AG20443 (cell line): ENCODE results near the gene FMO2.
A peak's percentile ranks its signal among the peaks of the same experiment; 100 is the strongest.

Experiments
- DNase-seq: peaks from one replicate; pipeline ENCODE4 v3.0.0; 2012; ENCODE audit warnings: low spot score, mixed read lengths

Gene FMO2, protein sequence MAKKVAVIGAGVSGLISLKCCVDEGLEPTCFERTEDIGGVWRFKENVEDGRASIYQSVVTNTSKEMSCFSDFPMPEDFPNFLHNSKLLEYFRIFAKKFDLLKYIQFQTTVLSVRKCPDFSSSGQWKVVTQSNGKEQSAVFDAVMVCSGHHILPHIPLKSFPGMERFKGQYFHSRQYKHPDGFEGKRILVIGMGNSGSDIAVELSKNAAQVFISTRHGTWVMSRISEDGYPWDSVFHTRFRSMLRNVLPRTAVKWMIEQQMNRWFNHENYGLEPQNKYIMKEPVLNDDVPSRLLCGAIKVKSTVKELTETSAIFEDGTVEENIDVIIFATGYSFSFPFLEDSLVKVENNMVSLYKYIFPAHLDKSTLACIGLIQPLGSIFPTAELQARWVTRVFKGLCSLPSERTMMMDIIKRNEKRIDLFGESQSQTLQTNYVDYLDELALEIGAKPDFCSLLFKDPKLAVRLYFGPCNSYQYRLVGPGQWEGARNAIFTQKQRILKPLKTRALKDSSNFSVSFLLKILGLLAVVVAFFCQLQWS

DNA sequence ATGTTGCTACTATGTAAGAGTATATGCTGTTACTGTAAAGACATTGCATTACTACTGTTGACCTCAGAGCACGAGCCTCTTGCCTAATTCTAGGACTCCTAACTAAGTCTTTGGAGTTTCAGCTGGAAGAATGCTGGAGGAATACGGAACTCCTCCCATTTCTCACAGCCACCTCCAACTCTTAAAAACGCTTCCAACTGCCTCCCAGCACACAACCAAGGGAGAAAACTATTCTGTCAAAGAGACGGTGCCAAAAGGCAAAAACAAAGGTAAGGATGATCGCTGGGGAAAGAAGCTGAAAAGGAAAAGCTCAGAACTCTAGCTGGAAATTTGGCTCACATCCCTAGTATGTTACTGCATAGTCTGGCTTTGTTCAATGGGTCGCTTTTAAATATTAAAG lies at the start of gene FMO2:
Gene FMO2, plus strand, starts transcription at position 210 of the 400 bp plus-strand sequence. CDS start 414 bp downstream, outside the sequence.
- DNase-seq = no peak

DNA sequence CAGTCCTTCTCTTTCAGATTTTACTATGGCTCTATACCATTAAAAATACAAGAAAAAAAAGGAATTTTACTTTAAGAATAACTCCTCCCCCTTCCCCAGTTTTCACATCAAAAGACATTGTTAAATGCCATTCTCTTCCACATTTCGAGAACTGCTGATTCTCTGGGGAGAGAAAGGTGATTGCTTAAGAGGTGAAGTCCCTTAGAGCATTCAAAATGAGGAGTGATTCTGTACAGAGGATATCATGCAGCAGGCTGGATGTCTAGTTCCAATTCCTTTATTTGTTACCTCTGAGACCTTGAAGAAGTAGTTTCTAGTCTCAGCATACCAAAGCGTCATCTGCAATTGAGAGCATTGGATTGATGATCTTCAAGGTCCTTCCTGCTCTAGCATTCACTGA lies 47.5 kb upstream of the FMO2 start:
- DNase-seq = no peak

DNA sequence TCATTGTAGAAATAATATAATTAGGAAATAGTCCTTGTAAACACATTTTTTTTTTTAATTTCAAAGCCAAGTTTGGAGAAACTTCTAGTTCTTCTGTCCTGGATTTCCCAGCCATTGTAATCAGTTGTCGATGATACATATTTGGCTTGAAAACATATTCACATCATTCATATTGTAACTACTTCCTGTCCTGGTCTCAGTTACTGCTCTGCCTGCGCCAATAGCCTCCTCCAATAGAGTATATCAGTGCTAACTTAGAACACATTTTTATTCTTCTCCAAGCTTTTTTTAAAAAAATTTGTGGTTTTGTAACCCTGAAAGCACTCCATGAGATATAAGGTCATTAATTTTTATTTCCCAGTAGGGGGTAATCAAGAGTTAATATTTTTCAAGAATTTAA lies 46.1 kb upstream of the FMO2 start:
- DNase-seq = no peak

DNA sequence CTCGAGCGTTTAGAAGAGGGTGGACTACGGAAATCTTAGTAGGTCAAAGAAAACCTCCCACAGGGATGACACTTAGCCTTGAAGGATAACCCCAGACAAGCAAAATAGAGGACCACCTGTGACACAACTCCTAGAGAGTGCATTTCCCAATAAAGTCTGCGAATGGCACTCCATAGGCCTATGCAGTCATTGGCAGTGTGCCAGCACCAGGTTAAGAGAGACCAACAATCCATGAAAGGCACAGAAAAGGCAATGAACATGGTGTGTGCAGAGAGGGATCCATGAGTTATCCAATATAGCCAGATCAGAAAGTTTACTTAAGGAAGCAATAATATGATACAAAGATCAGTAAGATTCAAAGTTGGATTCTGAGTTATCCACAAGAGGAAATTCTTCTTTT lies 45.2 kb upstream of the FMO2 start:
- DNase-seq = no peak

DNA sequence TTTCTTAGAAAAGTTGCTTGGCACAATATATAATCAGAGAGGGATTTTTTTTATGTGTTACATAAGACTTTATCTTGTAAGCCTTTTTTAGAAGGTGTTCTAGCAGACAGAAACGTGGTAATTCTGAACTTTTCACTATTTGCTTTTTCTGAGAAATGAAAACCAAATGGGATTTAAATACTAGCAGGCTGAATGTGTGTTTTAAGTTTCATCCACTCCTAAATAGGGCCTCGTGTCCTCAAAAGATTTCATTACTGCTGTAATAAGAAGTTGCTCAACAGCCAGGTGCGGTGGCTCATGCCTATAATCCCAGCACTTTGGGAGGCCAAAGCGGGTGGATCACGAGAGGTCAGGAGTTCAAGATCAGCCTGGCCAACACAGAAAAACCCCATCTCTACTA lies 44.7 kb upstream of the FMO2 start:
- DNase-seq = no peak

DNA sequence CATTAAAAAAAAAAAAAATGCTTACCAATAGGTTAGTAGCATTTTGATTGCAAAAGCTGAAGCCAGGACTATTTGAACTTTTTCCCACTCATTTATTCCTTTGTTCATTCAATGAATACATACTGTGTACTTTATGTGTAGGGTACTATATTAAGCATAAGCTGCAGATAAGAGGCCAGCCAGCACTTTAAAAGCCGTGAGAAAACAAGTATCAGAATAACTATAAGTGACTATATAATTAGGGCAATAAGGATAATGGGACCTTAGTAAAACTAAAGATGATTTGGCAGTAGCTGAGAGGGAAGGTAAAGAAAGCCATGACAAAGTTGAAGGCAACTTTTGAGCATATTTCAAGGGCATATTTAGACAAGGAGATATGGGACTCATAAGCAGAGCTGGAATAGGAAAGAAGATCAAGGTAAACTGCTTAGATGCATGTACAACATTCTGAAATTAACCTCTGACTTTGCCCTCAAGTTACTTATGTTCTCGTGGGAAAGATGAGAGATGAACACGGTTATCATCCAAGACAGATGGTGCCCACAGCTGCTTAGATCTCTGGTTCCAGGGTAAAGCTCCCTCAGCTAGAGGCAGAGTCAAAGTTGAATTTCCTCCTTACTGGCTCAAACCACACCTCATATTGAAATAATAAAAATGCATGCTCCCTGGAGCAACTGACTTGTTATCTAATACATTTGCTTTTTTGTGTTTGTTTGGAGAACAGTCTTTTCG lies 44.0 kb upstream of the FMO2 start:
- no peak for DNase-seq

DNA sequence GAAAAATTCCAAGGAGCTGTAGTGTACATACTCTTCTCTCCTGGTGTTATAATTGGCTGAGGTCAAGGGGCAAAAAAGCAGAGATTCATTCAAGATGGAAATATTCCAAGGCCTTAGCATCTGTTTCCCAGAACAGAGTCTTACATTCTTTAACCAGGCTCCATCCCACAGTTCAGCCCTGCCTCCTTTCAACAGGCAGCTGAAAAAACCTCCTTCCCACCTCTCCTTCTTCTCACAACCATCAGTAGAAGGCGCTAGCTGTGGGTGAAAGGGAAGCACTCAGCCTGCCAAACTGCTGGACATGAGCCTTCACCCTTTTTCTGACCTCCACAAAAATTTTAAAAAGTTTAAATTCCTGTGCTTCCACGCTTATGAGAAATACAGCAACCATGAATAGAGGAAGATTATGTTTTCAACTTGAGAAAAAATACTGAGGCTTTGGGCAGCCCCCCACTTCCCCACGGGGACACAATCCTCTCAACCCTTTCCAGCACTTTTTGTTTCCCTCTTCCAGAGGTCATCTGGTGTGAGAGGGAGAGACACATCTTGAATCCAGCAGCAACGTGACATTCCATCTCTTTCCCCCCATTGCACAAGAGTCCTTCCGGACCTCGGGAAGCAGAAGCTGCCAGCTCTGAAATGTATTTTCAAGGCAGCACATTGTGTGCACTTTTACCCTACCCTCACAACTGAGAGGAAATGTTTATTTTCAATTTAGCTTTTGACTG lies 43.2 kb upstream of the FMO2 start:
- DNase-seq = peak; percentile 73

DNA sequence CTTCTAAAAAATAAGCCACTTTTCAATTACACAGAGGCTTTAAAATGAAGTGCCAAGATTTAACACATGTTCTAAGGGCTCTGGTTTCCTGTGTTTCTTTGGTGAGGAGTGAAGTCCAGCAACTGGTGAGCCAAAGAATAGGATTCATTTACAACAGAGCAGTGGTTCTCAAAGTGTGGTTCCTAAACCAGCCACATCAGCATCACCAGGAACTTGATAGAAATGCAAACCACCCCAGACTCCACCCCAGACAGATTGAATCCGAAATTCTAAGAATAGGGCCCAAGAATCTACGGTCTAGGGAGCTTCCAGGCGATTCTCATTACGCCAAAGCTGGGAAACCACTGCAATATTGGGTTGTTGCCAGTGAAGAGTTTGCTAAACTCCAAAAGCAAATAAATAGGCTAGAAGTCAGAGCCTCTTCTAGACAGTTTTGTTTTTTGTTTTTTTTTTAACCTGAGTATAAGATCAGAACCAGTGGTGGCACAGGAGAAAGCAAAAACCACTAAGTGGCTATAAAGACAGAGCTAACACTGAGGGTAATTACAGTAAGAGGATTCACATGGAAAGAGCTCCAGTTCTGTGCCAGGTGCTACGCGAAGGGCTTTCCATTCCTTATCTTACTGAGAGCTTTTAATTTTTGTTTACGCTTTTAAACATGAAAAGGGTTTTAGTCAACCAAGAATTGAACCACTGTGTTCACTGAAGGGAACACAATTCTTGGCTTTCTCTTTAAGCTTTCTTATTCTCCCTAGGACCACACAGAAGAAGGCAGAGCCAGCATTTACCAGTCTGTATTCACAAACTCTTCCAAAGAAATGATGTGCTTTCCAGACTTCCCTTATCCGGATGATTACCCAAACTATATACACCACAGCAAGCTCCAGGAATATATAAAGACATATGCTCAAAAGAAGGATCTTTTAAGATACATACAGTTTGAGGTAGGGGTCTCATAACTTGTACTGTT lies 42.4 kb upstream of the FMO2 start:
- DNase-seq = peak; percentile 61

DNA sequence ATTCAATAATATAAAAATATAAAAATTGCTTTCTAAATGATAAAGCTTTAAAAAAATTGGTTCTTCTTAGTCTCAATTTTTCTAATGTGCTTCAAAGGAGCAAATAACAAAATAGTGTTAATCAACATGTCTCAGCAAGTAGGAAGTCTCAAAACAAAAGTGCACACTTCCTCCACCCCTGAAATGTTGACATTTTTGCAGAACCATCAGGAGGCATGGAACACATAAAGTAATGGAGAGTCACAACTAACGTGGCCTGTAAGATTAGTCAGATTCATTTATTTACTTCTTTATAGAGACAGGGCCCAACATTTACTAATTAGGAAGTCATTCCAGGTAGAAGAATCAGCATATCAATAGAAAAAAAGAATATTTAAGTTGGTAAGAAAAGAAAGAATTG lies 34.9 kb upstream of the FMO2 start:
- no peak for DNase-seq

DNA sequence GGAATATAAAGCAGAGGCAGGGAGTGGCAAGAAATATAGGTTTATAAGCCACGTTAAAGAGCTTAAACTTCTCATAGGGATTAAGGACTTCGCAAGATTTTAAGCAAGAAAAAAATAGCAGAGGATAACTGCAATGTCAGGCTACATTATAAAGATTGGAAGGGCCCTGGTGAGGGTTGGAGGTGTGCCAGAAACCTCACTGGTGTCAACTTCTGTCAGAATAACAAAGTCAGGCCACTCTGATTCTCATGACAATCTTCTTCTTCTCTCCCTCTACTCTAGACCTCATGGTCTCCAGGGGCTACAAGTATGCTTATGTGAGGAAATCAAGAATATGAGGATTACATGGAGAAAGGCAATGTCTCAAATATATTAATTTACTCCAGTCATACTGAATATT lies 32.6 kb upstream of the FMO2 start:
- no peak for DNase-seq

DNA sequence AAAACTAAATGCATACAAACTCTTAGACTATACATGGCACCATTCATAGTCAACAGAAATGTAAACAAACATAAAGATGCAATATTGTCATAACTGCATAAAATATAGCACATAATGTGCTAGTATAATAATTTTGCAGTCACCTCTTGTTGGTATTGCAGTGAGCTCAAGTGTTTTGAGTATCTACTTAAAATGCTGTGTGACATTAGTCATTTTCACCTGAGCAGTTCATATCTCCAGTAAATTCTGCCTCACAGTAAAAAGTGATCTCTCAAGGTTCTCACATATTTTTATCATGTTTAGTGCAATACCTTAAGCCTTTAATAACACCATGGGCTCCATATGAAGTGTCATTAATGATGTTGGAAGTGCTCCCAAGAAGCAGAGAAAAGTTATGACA lies 29.6 kb upstream of the FMO2 start:
- DNase-seq = no peak

DNA sequence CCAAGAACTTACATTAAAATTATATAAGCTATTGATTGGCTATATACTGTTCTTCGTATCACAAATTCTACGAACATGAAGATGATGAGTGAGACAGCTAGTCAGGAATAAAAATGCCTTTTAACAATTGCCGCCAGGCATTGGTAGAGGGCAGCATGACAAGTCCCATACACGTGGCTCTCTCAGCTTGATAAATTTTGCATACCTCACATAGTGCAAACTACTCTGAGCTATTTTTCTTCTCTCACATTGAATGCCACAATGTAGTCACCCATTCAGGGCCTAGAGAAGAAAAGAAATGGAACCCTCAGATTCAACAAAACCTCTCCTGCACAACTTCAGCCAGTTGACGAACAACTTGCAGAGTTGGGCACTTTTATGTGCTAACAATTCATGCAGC lies 27.0 kb upstream of the FMO2 start:
- DNase-seq = no peak

DNA sequence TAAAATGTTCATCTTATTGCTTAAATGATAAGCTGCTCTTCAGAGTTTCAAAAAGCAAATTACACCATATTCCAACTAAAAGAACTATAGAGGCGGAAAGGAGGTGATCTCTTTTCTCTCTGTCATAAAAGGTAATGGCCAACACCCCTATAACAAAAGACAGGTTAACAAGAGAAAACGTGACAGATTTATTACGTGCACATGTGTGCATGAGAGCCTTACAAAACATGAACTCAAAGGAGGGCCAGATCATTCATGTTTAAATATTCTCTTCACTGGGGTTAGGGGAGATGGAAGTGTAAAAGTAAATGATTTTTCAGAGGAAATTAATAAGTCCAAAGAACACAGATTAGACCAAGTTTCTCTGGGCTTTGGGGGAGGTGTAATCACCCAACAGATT lies 26.5 kb upstream of the FMO2 start:
- no peak for DNase-seq

DNA sequence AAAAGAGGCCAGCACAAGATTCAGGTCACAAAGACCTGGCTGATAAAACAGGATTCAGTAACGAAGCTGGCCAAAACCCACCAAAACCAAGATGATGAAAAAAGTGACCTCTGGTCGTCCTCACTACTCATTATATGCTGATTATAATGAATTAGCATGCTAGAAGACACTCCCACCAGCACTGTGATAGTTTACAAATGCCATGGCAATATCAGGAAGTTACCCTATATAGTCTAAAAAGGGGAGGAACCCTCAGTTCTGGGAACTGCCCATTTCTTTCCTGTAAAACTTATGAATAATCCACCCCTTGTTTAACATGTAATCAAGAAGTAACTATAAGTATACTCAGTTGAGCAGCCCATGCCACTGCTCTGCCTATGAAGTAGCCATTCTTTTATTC lies 26.0 kb upstream of the FMO2 start:
- DNase-seq = no peak

DNA sequence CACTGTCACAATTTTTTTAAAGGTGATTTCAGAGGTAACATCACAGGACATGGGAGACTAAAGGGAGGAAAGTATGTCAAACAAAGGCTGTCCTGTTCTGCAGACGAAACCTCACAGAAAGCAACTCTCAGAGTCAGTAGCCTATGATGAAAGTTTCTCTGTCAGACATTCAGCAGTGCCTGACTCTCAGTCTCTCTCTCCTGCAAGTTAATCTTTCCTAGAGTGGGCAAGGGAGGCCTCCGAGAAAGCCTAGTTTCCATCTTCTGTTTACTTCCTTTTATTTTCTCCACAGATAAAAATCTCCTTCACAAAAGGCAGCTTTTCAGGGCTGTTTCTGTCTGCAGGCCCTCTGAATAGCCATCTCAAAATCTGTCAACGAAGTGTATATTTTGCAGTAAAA lies 24.9 kb upstream of the FMO2 start:
- DNase-seq = no peak

DNA sequence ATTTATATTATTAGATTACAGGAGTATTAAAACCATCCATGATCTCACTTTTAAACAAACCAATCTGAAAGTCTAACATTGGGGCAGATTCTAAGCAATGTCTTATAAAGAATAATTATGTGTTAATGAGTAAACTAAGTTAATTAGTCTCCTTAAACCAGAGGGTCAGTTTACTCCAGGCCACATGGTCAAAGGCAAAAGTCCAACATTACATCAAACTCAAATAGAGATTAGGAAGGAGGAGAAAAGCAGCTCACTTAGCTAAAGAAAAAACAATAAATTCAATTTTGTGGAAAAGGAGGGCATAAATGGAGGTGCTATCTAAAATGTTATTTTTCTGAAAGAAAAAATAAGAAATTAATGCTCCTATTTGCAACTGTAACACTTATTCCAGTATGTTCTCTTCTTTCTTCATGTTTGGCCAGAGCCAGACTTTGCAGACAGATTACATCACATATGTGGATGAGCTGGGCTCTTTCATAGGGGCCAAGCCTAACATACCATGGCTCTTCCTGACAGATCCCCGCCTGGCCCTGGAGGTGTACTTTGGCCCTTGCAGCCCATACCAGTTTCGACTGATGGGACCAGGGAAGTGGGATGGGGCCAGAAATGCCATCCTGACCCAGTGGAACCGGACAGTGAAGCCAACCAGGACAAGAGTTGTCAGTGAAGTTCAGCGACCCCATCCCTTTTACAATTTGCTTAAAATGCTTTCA lies 24.3 kb upstream of the FMO2 start:
- no peak for DNase-seq

DNA sequence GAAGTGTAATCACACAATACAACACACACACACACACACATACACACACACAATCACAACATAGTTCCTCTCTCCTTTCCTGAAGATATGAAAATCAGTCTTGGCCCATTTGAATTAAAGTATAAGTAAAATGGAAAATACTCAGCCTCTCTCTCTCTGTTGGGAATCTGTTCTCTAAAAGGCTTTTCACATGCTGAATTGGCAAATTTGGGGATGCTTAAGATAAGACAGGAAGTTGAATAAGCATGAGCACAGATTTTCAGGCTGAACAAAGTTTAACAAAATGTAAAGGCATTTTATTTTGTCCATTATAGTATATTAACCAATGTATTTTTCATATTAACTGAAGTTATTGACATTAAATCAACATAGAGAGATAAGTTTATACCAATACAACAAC lies 23.7 kb upstream of the FMO2 start:
- DNase-seq = no peak

DNA sequence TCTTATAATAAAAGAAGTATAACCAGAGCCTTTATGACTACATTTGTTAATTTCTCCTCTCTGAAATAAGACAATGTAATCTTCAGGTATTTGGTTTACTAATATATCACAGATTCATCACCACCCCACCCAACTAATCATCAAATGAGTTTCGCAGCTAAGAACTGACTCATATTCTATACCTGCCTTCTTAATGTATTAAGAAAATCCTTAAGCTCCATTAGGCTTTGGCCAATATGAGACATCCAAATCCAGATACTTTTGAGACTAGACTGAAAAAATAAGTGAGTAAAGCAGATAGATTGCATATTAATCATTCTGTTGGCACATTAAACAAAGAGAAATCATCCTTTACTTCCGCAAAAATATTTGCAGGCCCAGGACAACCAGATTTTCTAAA lies 18.7 kb upstream of the FMO2 start:
- DNase-seq = no peak

DNA sequence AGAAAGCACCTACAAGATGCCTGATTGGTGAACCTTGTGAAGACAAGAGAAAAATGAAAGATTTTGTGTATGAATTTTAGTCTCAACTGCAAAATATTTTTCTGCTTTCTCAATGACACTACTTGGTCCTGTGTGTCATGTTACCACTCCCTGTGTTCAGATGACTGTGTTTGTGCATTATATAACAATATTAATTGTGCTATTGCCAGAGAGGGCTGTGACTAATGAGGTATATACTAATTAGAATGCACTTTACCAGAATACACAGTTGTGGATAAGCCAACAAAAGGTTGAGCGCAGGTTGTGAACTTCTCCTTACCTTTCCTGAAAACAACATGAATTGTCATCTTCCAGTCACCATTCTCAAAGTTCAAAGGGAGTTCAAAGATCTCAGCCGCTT lies 17.3 kb upstream of the FMO2 start:
- no peak for DNase-seq

DNA sequence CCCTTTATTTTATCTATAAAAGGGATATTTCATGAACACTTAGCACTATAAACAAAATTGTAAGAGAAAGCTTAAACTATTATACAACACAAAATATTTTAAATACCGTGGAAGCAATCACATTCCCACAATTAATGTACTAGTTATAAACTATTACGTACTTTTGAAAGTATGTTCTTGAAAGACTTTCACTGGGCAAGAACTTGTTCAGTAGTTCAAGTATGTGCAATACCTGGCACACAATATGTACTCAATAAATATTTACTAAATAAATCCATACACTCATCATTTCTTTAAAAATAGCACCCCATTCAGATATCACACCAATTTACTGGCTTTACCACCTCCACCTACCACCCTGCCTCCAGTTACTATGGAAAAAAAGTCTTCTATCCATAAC lies 12.6 kb upstream of the FMO2 start:
- no peak for DNase-seq

DNA sequence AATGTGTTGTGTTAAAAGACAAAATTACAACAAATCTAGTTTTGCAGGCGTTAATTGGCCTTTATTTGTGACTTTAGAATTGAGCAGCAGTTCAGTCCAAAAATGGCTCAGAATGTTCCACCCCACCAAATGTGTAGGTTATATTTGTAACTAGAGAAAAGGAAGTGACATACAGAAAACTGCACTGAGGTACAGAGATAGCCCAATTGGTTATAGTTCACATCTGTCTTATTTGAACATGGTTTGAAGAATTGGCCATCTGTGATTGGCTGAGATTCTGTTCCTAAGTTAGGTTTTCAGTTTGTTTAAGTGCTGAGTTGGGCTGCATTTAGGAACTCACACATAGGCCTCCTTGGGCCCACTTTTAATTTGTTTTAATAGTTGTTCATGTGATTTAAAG lies 12.0 kb upstream of the FMO2 start:
- DNase-seq = no peak
